Measurements from ENCODE around the gene NLGN1. TPM values are rescaled to one million over a fixed set of nuclear protein-coding genes. Genes with fewer than 3 reads are reported as not detected.
"Not testable (repeated sequence)": the region's sequence is repeated elsewhere in the genome, so short reads cannot be mapped to it uniquely, and the experiment has no call there.

NLGN1 gene
- total and polyA plus RNA-seq, 8 donors, result 3.1 to 11.9 (median 8.0) TPM

- no peaks in the 10 kb centered on the region for H3K36me3 ChIP-seq
- peak; percentile 81 for ATAC-seq
- intact Hi-C loops (cut with DNase I), result no loop called here
- peak; percentile 17 to 21 for TF ChIP-seq CTCF (IDR thresholded peaks at IDR 0.05)
- H3K27ac ChIP-seq, result no peak overlapping the region
- H3K4me1 ChIP-seq, result no peaks in the 10 kb centered on the region
- no peaks in the 10 kb centered on the region for H3K27me3 ChIP-seq
- DNase-seq, result no peak
- peaks cover 0 to 20% of the 10 kb centered on the region in 2 donors for H3K9me3 ChIP-seq
- H3K4me3 ChIP-seq, result no peak overlapping the region
Measured at GRCh38 chr3:173529062-173529711, 131.6 kb downstream of the NLGN1 start.

- DNase-seq (no peak), ATAC-seq (no peak)
- intact Hi-C loops (cut with DNase I), result no loop called here
- Histone ChIP-seq H3K36me3 (no peaks in the 10 kb centered on the region), H3K4me1 (no peaks in the 10 kb centered on the region), H3K9me3 (peaks cover 0 to 6% of the 10 kb centered on the region in 2 donors), H3K4me3 (no peak overlapping the region), H3K27ac (no peak overlapping the region), H3K27me3 (no peaks in the 10 kb centered on the region)
- no peak for TF ChIP-seq CTCF (IDR thresholded peaks at IDR 0.05)
Measured at GRCh38 chr3:173531602-173532001, 134.1 kb downstream of the NLGN1 start.

GRCh38 chr3:173538410-173538809 is 140.9 kb downstream of the NLGN1 start:
- Histone ChIP-seq H3K27me3 (no peaks in the 10 kb centered on the region), H3K36me3 (no peaks in the 10 kb centered on the region), H3K4me3 (no peak overlapping the region), H3K27ac (no peak overlapping the region), H3K9me3 (no peaks in the 10 kb centered on the region), H3K4me1 (no peaks in the 10 kb centered on the region)
- DNase-seq, result no peak
- no peak for TF ChIP-seq CTCF (IDR thresholded peaks at IDR 0.05)
- intact Hi-C loops (cut with DNase I), result no loop called here
- ATAC-seq, result no peak

GRCh38 chr3:173545590-173545989 is 148.0 kb downstream of the NLGN1 start:
- H3K4me1 ChIP-seq; H3K9me3 ChIP-seq; DNase-seq; H3K4me3 ChIP-seq; H3K27me3 ChIP-seq; H3K27ac ChIP-seq; H3K36me3 ChIP-seq; intact Hi-C loops (cut with DNase I); ATAC-seq: not testable (repeated sequence)

- Histone ChIP-seq H3K4me3 (no peak overlapping the region), H3K36me3 (no peaks in the 10 kb centered on the region), H3K27ac (no peak overlapping the region), H3K9me3 (no peaks in the 10 kb centered on the region), H3K4me1 (no peaks in the 10 kb centered on the region), H3K27me3 (no peaks in the 10 kb centered on the region)
- no peak for TF ChIP-seq CTCF (IDR thresholded peaks at IDR 0.05)
- intact Hi-C loops (cut with DNase I), result no loop called here
- ATAC-seq (no peak), DNase-seq (no peak)
Measured at GRCh38 chr3:173547070-173547469, 149.5 kb downstream of the NLGN1 start.

GRCh38 chr3:173548261-173548660 is 150.7 kb downstream of the NLGN1 start:
- H3K4me3 ChIP-seq, result no peak overlapping the region
- intact Hi-C loops (cut with DNase I), result no loop called here
- TF ChIP-seq CTCF (IDR thresholded peaks at IDR 0.05), result no peak
- H3K9me3 ChIP-seq, result no peaks in the 10 kb centered on the region
- no peak overlapping the region for H3K27ac ChIP-seq
- H3K4me1 ChIP-seq, result no peaks in the 10 kb centered on the region
- H3K27me3 ChIP-seq, result no peaks in the 10 kb centered on the region
- DNase-seq (no peak), ATAC-seq (no peak)
- no peaks in the 10 kb centered on the region for H3K36me3 ChIP-seq
